Measurements from ENCODE around the gene XPOT.
"Not testable (repeated sequence)": the region's sequence is repeated elsewhere in the genome, so short reads cannot be mapped to it uniquely, and the experiment has no call there.

The XPOT gene, protein sequence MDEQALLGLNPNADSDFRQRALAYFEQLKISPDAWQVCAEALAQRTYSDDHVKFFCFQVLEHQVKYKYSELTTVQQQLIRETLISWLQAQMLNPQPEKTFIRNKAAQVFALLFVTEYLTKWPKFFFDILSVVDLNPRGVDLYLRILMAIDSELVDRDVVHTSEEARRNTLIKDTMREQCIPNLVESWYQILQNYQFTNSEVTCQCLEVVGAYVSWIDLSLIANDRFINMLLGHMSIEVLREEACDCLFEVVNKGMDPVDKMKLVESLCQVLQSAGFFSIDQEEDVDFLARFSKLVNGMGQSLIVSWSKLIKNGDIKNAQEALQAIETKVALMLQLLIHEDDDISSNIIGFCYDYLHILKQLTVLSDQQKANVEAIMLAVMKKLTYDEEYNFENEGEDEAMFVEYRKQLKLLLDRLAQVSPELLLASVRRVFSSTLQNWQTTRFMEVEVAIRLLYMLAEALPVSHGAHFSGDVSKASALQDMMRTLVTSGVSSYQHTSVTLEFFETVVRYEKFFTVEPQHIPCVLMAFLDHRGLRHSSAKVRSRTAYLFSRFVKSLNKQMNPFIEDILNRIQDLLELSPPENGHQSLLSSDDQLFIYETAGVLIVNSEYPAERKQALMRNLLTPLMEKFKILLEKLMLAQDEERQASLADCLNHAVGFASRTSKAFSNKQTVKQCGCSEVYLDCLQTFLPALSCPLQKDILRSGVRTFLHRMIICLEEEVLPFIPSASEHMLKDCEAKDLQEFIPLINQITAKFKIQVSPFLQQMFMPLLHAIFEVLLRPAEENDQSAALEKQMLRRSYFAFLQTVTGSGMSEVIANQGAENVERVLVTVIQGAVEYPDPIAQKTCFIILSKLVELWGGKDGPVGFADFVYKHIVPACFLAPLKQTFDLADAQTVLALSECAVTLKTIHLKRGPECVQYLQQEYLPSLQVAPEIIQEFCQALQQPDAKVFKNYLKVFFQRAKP
- total RNA-seq: 25.0 to 192 (median 121) reads per million in 17 experiments

DNA sequence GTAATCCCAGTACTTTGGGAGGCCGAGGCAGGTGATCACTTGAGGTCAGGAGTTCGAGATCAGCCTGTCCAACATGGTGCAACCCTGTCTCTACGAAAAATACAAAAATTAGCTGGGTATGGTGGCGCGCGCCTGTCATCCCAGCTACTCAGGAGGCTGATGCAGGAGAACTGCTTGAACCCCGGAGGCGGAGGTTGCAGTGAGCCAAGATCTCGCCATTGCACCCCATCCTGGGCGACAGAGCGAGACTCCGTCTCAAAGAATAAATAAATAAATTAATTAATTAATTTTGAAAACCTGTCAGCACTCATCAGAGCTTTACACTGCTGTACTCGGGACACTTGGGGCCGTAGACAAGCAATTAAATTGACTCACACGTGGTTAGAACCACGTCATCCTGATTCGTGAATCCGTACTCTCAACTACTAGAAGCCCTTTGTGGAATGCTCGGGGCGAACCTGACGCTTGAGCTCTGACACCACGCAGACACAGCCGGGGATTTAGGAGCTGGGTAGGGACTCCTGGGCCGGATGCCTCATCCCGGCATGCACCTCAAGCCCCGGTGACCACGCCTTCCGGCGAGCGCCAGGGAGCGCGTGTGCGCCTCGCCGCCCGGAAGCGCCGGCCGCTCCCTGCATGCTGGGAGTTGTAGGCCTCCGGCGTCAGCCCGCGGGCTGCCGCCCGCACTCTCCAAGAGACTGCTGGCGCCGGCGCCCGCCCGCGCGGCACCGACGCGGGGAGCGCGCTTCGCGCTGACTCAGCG is at the start of gene XPOT:
XPOT (plus strand) TSS at position 686 of the 763 bp plus-strand sequence. CDS start 5,644 bp downstream, outside the sequence.
- DNase-seq: peak; percentile 97 to 98 (median 98)

DNA sequence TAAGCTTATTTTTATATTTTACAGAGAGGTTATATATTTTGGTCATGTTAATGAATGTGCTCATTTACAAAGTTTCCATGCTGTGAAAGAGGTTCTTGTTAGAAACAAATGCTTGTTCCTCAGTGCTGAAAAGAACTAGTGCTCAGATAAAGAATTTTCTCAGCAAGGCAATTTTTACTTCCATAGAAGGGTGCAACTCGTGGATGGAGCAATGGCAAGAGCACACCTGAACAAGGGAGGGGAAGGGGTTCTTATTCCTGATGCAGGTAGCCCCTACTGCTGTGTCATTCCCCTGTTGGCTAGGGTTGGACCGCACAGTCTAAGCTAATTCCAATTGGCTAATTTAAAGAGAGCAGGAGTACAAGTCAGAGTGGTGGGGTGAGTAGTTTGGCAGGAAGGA is 48.0 kb upstream of the XPOT start:
- not testable (repeated sequence) for DNase-seq

DNA sequence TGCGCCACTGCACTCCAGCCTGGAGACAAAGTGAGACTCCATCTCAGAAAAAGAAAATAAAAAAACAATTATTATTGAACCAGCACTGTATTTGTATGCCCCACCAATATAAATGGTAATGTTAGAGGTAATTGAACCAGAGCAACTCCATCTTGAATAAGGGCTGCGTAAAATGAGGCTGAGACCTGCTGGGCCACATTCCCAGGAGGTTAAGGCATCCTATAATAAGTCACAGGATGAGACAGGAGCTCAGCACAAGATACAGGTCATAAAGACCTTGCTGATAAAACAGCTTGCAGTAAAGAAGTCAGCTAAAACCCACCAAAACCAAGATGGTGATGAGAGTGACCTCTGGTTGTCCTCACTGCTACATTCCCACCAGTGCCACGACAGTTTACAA is 43.0 kb upstream of the XPOT start:
- DNase-seq: not testable (repeated sequence)

- no peak for DNase-seq
Observed at GRCh38 chr12:64362721-64363305, 41.4 kb upstream of the XPOT start.

DNA sequence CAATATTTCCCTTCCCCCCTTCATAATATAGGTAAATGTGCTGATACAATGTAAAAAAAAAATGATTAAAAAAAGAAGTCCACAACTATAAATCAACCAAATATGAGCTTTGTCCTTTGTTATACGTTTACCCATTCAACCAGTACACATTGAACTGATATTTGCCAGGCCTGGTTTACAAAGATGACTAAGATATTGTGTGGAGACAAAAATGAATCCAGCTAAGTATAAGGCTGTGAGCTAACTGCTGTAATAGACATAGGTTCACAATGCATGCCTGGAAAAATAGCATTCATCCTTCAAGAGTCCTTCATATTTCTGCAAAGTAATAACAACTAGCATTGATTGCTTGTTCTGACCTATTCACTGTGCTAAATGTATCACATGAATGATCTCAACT is 20.5 kb upstream of the XPOT start:
- no peak for DNase-seq

GRCh38 chr12:64385019-64385418 is 19.2 kb upstream of the XPOT start:
- DNase-seq: no peak

DNA sequence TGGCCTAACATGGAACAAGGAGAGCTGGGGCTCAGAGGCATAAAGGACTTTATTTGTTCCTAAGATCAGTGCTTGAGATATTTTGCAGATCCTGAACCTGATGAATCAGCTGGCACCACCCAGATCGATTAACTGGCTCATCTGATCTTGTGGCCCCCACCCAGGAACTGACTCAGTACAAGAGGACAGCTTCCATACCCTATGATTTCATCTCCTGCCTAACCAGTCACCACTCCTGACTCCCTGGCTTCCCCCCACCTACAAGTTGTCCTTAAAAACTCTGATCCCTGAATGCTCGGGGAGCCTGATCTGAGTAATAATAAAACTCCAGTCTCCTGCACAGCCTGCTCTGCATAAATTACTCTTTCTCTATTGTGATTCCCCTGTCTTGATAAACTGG is 18.7 kb upstream of the XPOT start:
- no peak for DNase-seq

DNA sequence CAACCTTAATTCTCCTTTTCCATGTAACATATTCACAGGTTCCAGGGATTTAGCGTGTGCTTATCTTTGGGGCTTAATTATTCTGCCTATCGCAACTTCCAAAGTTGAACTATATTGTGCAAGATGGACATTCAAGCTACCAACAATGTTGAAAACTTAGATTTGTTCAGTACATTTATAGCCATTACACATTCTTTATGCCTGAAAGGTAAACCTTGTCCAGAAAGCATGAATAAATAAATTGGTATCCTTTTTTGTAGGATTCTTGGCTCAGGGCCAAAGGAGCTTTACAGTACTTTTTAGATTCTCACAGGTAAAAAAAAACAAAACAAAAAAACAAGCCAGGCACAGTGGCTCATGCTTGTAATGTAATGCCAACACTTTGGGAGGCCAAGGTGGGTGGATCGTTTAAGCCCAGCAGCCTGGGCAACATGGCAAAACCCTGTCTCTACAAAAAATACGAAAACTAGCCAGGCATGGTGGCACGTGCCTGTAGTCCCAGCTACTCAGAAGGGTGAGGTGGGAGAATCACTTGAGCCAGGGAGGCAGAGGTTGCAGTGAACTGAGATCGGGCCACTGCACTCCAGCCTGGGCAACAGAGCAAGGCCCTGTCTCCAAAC is 16.9 kb upstream of the XPOT start:
- DNase-seq: no peak

DNA sequence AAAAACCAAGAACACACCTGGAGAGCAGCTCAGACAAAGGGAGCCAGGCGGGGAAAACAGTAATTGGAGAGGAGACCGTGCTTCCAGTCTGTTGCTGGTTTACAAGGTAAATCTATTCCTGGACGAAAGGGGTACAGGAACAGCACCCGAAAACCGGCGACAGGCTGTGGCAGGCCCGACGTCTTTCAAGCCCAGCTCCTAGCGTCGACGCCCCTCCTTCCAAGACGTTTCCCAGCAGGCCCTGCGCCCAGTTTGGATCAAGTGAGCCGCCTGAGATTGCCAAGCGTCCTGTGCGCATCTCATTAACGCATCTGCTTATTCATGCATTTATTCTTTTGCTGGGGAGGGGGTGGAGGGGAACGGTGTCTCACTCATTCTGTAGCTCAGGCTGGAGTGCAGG is 15.0 kb upstream of the XPOT start:
- DNase-seq: no peak

GRCh38 chr12:64390275-64390851 is 13.8 kb upstream of the XPOT start, which contains the start of gene C12orf56:
Gene C12orf56, minus strand, starts transcription at chr12:64390758. Its CDS starts 193 bp downstream, at chr12:64390565.
- peak in 3 of 4 experiments; percentile 4 to 37 (median 28) for DNase-seq

- peak; percentile 53 to 69 (median 59) for DNase-seq
Observed at GRCh38 chr12:64392221-64392620, 12.0 kb upstream of the XPOT start.

- DNase-seq: no peak
Observed at GRCh38 chr12:64395739-64396138, 8.5 kb upstream of the XPOT start.

DNA sequence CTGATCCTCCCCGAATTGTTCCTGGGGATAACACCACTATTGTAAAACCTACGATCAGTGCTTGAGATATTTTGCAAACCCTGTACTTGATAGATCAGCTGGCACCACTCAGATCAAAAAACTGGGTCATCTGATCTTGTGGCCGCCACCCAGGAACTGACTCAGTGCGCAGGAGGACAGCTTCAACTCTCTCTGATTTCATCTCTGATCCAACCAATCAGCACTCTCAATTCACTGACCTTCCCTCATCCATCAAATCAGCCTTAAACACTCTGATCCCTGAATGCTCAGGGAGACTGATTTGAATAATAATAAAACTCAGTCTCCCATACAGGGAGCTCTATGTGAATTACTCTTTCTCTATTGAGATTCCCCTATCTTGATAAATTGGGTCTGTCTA is 4.2 kb upstream of the XPOT start:
- DNase-seq: no peak

DNA sequence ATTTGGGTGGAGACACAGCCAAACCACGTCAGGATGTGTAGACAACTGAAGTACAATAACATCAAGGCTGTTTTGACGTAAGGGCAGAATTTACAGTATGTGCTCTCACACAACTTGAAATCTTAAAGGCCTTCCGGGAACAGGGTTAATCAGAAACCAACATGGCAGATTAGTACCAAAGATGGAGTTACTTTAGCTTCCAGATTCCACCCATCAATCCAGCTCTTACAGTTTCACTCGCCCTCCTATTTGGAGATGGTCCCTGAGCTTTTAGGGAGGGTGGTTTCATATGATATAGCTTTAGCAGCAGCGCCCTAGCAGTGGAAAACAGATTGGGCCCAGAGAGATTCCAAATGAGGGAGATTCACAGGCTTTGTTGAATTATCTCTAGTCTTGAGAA is 2.0 kb upstream of the XPOT start:
- DNase-seq: no peak

- DNase-seq: peak; percentile 54 to 81 (median 70)
Observed at GRCh38 chr12:64404470-64405256, 471 bp downstream of the XPOT start.

DNA sequence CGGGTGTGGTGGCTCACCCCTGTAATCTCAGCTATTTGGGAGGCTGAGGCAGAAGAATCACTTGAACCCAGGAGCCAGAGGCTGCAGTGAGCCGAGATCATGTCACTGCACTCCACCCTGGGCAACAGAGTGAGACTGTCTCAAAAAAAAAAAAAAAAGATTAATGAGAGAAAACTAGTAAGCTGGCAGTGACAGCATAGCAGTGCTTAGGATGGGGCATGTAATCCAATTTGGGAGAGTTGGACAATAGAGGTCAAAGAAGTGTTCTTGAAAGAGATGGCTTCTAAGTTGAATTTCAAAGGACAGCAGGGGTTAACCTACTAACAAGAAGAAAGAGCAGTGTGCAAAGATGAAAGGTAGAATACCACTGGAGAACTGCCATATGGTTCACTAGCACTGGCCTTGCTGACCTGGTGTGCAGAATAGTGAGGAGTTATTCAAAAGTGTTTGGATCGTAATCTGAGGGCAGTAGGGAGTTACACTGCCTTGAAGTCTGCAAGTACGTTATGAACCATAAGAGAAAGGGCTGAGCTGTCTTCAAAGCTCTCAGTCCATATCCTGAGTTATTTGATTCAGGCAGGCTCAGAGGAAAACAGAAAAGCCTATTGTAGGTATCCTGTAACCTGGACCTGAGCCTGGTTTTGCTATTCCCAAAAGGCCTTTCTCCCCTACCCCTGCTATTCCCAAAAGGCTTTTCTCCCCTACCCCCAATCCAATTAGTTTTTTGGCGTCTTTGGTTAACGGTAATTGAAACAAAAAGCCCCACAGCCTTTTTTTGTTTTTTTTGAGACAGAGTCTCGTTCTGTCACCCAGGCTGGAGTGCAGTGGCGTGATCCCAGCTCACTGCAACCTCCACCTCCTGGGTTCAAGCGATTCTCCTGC is 3.4 kb downstream of the XPOT start:
- DNase-seq: no peak

- DNase-seq: no peak
Observed at GRCh38 chr12:64411427-64411826, 7.2 kb downstream of the XPOT start.

DNA sequence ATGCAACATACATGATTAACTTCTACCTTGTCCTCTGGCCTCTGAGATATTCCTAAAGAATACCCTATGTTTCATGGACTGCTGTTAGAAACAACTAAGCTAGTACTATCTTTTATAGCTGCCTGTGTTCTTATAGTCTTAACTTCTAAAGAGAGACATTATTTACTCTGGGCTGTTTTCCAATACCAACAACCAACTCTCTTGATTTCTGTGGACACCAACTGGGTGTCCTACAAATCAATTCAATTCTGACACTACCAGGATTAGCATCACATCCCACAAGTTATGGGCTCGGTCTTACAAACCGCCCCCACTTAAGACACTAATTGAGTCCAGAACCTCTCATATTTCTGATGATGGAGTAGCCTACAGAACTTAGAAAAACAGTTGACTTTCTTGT is 8.3 kb downstream of the XPOT start:
- no peak for DNase-seq

- no peak for DNase-seq
Observed at GRCh38 chr12:64413884-64414283, 9.7 kb downstream of the XPOT start.
